NOMO-1 (cell line): ENCODE measurements around the gene SLC10A3.

Experiments
- DNase-seq, 2 experiments: peaks; one replicate each; lab custom pipeline; 2025; ENCODE audit not compliant: unreplicated experiment in 2 of 2; lab: John Stamatoyannopoulos, UW

The SLC10A3 gene

GRCh38 chrX:154490414-154491083, at the start of gene SLC10A3:
SLC10A3 (minus strand) TSS chrX:154490629; CDS start chrX:154488940, 1,689 bp downstream.
- DNase-seq: peak; percentile 76 to 87

GRCh38 chrX:154539077-154539476, 48.6 kb upstream of the SLC10A3 start:
- DNase-seq: no peak

GRCh38 chrX:154535892-154536291, 45.5 kb upstream of the SLC10A3 start:
- no peak for DNase-seq

GRCh38 chrX:154534526-154535322, 44.3 kb upstream of the SLC10A3 start:
- peak; percentile 73 to 87 for DNase-seq

GRCh38 chrX:154532690-154533089, 42.3 kb upstream of the SLC10A3 start:
- DNase-seq: no peak

- no peak for DNase-seq
These were observed 41.2 kb upstream of the SLC10A3 start for GRCh38 chrX:154531626-154532025.

GRCh38 chrX:154530286-154530685, 39.9 kb upstream of the SLC10A3 start:
- DNase-seq: no peak

- no peak for DNase-seq
These were observed 38.8 kb upstream of the SLC10A3 start for GRCh38 chrX:154529206-154529612.

- peak; percentile 70 to 72 for DNase-seq
These were observed 36.7 kb upstream of the SLC10A3 start for GRCh38 chrX:154526901-154527675.

GRCh38 chrX:154525606-154526490, 35.4 kb upstream of the SLC10A3 start:
- DNase-seq: no peak

GRCh38 chrX:154519389-154519788, 29.0 kb upstream of the SLC10A3 start:
- DNase-seq: no peak

GRCh38 chrX:154517101-154517781, 26.8 kb upstream of the SLC10A3 start:
- no peak for DNase-seq

GRCh38 chrX:154516656-154517100, 26.2 kb upstream of the SLC10A3 start:
- DNase-seq: peak in 1 of 2 experiments; percentile 56

GRCh38 chrX:154515966-154516655, 25.7 kb upstream of the SLC10A3 start, which contains the start of gene FAM3A:
FAM3A (minus strand) TSS chrX:154516232; CDS start chrX:154515772, 460 bp downstream.
- peak; percentile 71 to 84 for DNase-seq

- peak in 1 of 2 experiments; percentile 11 for DNase-seq
These were observed 24.9 kb upstream of the SLC10A3 start for GRCh38 chrX:154515090-154515965.

GRCh38 chrX:154513716-154514115, 23.3 kb upstream of the SLC10A3 start:
- DNase-seq: no peak

- no peak for DNase-seq
These were observed 22.6 kb upstream of the SLC10A3 start for GRCh38 chrX:154512879-154513553.
